ENCODE data around the gene DYNC1LI2.
"Not testable (repeated sequence)": the region's sequence is repeated elsewhere in the genome, so short reads cannot be mapped to it uniquely, and the experiment has no call there.

Gene DYNC1LI2

GRCh38 chr16:66695935-66696668 lies 55.3 kb downstream of the DYNC1LI2 start:
- no peak for DNase-seq

- DNase-seq: peak; percentile 68
These were observed 55.9 kb downstream of the DYNC1LI2 start for GRCh38 chr16:66695471-66695934.

DNA sequence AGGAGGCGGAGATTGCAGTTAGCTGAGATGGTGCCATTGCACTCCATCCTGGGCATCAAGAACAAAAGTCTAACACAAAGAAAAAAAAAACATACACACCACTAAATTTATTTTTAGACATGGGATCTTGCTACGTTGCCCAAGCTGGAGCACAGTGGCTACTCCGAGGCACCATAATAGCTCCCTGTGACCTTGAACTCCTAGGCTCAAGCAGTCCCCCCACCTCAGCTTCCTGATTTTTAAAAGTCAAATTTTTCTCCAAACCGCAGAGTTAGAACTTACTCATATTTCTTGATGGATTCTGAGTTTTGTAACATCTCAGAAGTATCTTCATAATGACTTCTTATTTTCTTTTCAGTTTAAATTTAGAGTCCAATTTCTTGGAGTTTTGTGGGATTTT lies 58.3 kb downstream of the DYNC1LI2 start:
- no peak for DNase-seq

GRCh38 chr16:66692341-66692740 lies 59.1 kb downstream of the DYNC1LI2 start:
- DNase-seq: no peak

GRCh38 chr16:66691234-66691633 lies 60.2 kb downstream of the DYNC1LI2 start:
- DNase-seq: no peak

DNA sequence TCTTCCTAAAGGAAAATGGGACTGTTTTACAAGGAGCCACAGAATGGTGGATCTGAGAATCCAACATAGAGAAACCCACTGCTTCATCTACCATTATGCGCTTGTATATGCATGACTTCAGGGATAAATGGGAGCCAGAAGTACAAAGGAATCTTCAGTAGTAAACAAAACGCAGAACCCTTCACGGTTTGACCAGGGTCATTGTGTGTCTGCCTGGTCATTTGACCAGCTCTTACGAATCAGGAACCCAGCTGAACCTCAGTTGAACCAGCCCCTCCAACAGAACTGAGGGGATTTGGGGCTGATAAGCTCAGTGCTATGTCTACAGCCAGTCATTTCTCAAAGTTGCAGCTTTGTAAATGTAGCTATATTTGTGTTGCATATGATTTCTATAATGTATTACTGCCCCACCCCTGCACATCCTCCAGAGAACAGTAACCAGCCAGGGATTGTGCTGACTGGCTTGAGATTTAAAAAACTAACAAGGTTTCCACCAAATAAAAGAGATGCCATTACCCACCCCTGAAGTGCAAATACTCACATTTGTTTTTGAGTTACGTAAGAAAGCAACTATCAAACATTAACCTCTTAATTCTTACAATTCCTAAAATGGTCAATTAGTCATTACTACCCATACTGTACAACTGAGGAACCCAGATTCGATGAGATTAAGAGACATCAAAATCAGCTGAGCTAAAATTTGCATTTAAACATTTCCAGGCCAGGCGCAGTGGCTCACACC lies 61.1 kb downstream of the DYNC1LI2 start:
- DNase-seq: peak; percentile 46

GRCh38 chr16:66689282-66689681 lies 62.1 kb downstream of the DYNC1LI2 start:
- no peak for DNase-seq

DNA sequence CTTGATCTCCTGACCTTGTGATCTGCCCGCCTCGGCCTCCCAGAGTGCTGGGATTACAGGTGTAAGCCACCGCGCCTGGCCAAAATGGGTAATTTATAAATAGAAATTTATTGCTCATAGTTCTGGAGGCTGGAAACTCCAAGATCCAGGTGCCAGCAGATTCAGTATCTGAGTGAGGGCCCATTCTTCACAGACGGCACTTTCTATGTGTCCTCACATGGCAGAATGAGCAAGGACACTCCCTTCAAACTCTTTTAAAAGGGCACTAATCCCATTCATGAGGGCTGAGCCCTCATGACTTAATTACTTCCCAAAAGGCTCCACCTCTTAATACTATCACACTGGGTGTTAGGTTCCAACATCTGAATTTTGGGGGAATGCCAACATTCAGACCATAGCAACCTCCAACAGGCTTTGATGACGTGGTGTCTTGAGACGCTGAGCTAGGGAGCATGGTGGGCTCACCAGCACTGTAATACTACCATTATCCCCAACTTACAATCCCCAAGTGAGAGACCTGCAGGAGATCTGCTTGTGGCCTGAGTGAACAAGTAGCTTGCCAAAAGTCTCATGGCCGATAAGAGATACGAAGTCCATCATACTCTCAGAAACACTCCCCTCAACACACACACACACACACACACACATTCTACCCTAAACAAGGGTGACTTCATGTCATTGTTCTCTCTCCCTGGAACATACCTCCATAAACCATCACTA lies 63.3 kb downstream of the DYNC1LI2 start:
- DNase-seq: no peak

GRCh38 chr16:66685501-66686115 lies 65.8 kb downstream of the DYNC1LI2 start:
- not testable (repeated sequence) for DNase-seq

- DNase-seq: no peak
These were observed 69.1 kb downstream of the DYNC1LI2 start for GRCh38 chr16:66682271-66682670.

DNA sequence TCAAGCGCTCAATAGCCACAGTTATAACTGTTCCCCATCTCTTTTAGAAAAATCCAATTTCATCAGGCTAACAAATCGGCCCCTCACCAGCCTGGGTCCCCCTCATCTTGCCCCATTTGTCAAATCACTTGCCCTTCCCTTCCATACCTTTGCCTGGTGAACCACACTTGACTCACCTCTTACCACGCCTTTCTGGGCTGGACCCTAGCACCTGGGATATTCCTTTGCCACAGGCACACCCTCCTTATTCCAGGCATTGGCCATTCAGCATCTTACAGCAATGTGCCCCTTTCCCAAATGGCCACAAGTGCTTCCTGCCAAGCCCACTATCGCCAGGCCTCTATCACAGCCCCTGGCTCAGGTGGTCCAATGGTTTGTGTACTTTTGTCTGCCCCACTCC lies 69.7 kb downstream of the DYNC1LI2 start:
- DNase-seq: no peak

DNA sequence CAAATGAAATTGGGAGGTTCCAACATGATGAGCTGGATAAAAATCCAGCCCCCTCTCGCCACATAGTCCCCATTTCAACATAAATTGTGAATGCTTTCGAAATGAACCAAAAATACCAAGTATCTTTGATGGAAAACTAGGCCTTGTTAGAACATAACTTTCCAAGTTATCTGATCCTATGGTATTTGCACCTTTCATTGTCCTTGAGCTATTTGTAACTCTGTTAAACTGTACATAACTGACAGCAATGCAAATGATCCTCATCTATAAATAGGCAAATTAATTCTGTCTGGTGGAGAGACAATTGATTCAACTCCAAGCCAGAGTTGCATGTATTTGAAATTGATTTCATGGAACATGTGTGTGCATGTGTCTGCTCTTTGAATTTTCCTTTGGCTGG lies 73.1 kb downstream of the DYNC1LI2 start:
- no peak for DNase-seq

DNA sequence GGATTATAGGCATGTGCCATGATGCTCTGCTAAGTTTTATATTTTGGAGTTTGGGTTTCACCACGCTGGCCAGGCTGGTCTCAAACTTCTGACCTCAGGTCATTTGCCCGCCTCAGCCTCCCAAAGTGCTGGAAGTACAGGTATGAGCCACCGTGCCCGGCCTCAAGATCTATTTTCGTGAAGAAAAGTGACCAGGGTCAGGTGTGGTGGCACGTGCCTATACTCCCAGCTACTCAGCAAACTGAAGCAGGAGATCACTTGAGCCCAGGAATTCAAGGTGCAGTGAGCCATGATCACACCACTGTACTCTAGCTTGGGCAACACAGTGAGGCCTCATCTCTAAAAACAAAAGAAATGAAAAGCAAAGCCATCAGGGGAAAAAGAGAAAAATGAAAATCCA lies 73.6 kb downstream of the DYNC1LI2 start:
- no peak for DNase-seq

DNA sequence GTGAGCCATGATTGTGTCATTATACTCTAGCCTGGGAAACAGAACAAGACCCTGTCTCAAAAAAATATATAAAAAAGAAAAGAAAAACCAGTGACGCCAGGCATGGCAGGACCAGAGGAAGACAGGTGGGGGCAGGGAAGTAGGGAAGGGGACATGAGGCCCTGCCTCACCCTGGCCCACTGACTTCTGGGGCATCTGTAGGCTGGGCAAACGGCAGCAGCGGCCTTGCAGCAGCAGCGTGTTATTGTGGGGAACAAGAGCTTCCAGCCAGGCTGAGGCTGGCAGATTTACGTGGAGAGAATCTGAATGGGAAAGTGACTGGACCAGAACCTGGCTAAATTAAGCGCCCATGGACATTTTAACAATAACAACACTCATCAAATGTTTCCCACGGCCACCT lies 74.2 kb downstream of the DYNC1LI2 start:
- peak; percentile 31 for DNase-seq

- no peak for DNase-seq
These were observed 74.8 kb downstream of the DYNC1LI2 start for GRCh38 chr16:66676599-66676998.

DNA sequence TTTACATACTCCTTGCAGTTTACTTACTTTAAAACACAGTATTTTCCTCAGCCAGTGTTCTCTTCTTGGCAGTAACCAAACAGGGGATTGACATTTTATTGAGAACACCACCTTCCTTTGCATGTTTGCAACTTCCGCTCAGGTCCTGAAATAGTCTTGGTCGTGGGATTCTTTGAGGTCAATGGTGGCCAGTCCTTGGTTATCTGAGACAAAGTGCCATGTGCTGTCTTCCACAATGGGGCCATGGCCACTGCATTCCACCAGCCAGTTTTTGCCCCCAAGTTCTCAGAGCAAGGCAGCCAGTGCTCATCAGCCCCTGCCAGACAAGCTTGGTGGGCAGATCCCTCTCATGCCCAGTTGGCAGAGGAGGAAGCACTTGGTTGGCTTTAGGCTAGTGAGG lies 77.7 kb downstream of the DYNC1LI2 start:
- DNase-seq: no peak
